ENCODE data around the gene TMEM225B. TPM values are rescaled to one million over a fixed set of nuclear protein-coding genes. Genes with fewer than 3 reads are reported as not detected.
"Not testable (repeated sequence)": the region's sequence is repeated elsewhere in the genome, so short reads cannot be mapped to it uniquely, and the experiment has no call there.

TMEM225B gene
- under 1 TPM in 1 of 2 donors, not detected in 1; 0.74 TPM for total RNA-seq

- H3K36me3 ChIP-seq, result no peaks in the 10 kb centered on the region
- H3K4me1 ChIP-seq, result no peaks in the 10 kb centered on the region
- no peaks in the 10 kb centered on the region for H3K9me3 ChIP-seq
- H3K27me3 ChIP-seq, result no peaks in the 10 kb centered on the region
- H3K4me3 ChIP-seq, result no peak within 1 kb of the TSS
- TF ChIP-seq, protein P1, sequence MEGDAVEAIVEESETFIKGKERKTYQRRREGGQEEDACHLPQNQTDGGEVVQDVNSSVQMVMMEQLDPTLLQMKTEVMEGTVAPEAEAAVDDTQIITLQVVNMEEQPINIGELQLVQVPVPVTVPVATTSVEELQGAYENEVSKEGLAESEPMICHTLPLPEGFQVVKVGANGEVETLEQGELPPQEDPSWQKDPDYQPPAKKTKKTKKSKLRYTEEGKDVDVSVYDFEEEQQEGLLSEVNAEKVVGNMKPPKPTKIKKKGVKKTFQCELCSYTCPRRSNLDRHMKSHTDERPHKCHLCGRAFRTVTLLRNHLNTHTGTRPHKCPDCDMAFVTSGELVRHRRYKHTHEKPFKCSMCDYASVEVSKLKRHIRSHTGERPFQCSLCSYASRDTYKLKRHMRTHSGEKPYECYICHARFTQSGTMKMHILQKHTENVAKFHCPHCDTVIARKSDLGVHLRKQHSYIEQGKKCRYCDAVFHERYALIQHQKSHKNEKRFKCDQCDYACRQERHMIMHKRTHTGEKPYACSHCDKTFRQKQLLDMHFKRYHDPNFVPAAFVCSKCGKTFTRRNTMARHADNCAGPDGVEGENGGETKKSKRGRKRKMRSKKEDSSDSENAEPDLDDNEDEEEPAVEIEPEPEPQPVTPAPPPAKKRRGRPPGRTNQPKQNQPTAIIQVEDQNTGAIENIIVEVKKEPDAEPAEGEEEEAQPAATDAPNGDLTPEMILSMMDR (IDR thresholded peaks at IDR 0.05), result no peak
- DNase-seq, result no peak
- intact Hi-C loops (cut with DNase I), result no loop called here
- H3K9ac ChIP-seq (ENCODE audit: low read depth in 2 of 2, low read length in 2 of 2), result no peak within 1 kb of the TSS
- H3K27ac ChIP-seq, result no peak within 1 kb of the TSS
These were observed at the start of gene TMEM225B for GRCh38 chr7:99597762-99598501. Gene TMEM225B (plus strand): TSS chr7:99598267. CDS start chr7:99604389, 6,122 bp downstream.

GRCh38 chr7:99549545-99549944 lies 48.5 kb upstream of the TMEM225B start:
- DNase-seq; H3K9me3 ChIP-seq; H3K4me1 ChIP-seq; H3K9ac ChIP-seq (ENCODE audit: low read depth in 2 of 2, low read length in 2 of 2); H3K4me3 ChIP-seq; H3K27me3 ChIP-seq; H3K36me3 ChIP-seq; H3K27ac ChIP-seq; intact Hi-C loops (cut with DNase I): not testable (repeated sequence)

DNA sequence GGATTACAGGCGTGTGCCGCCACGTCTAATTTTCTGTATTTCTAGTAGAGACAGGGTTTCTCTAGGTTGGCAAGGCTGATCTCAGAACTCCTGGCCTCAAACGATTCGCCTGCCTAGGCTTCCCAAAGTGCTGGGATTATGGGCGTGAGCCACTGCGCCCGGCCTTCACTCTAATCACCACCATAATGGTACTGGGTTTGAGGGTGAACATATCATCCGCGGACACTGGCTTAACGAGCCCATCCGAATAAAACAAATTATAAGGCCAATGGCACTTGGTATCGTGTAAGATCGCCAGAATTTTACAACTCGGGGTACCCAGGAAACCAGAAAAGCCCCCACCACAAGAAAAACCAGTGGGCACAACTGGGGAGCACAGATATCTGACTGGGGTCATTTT lies 46.7 kb upstream of the TMEM225B start:
- H3K9me3 ChIP-seq, result no peaks in the 10 kb centered on the region
- H3K27ac ChIP-seq, result no peak overlapping the region
- peak overlapping the region; percentile 77 for H3K4me3 ChIP-seq
- H3K36me3 ChIP-seq, result no peaks in the 10 kb centered on the region
- no peak for DNase-seq
- TF ChIP-seq, protein P1 (IDR thresholded peaks at IDR 0.05), result no peak
- peak overlapping the region; percentile 88 to 97 for H3K9ac ChIP-seq (ENCODE audit: low read depth in 2 of 2, low read length in 2 of 2)
- intact Hi-C loops (cut with DNase I), result loop anchor here (10.0 kb wide), 1 partner anchor 47 kb away; the partner anchor contains the start of genes ZKSCAN5 and ZNF394
- H3K4me1 ChIP-seq, result no peaks in the 10 kb centered on the region
- no peaks in the 10 kb centered on the region for H3K27me3 ChIP-seq

- Histone ChIP-seq H3K4me3 (peak within 1 kb of the TSS; percentile 77), H3K36me3 (no peaks in the 10 kb centered on the region), H3K27ac (peak within 1 kb of the TSS; percentile 62), H3K4me1 (no peaks in the 10 kb centered on the region), H3K9ac (ENCODE audit: low read depth in 2 of 2, low read length in 2 of 2) (peak within 1 kb of the TSS; percentile 88 to 97), H3K9me3 (no peaks in the 10 kb centered on the region), H3K27me3 (no peaks in the 10 kb centered on the region)
- TF ChIP-seq, protein P1 (IDR thresholded peaks at IDR 0.05), result no peak
- peak; percentile 92 for DNase-seq
- intact Hi-C loops (cut with DNase I), result loop anchor here (10.0 kb wide), 1 partner anchor 47 kb away; the partner anchor contains the start of genes ZKSCAN5 and ZNF394
These were observed 46.2 kb upstream of the TMEM225B start, which contains the start of gene FAM200A for GRCh38 chr7:99551767-99552463. Gene FAM200A (minus strand): TSS chr7:99552114. CDS start chr7:99548407, 3,707 bp downstream.

DNA sequence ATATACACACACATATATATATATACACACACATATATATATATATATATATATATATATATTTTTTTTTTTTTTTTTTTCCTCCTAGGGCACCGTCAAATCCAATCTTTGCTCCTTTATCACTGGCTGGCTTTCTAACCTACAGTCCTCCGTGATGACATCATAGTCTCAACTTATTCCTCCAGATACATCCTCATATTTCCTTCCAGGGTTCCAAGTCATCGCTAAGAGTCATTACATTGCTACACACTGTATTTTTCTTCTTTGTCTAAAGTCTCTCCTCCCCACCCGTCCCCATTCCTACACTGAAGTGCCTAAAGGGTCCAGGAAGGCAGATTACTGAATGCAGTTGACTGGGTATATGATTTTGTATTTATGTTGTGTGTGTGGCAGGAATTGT lies 45.0 kb upstream of the TMEM225B start:
- no peak for DNase-seq
- Histone ChIP-seq H3K4me1 (no peaks in the 10 kb centered on the region), H3K27ac (no peak overlapping the region), H3K9ac (ENCODE audit: low read depth in 2 of 2, low read length in 2 of 2) (no peak overlapping the region), H3K9me3 (no peaks in the 10 kb centered on the region), H3K4me3 (no peak overlapping the region), H3K36me3 (no peaks in the 10 kb centered on the region), H3K27me3 (no peaks in the 10 kb centered on the region)
- TF ChIP-seq, protein P1 (IDR thresholded peaks at IDR 0.05), result no peak
- intact Hi-C loops (cut with DNase I), result loop anchor here (10.0 kb wide), 1 partner anchor 48 kb away; the partner anchor contains the start of genes ZKSCAN5 and ZNF394
